T-helper 9 cell (primary cell): Measurements from ENCODE around the gene SDK1.
"Not testable (repeated sequence)": the region's sequence is repeated elsewhere in the genome, so short reads cannot be mapped to it uniquely, and the experiment has no call there.

Source experiments
- DNase-seq: peaks from one replicate; pipeline ENCODE4 v3.0.0-alpha.2; 2020

Gene SDK1

GRCh38 chr7:3928727-3929515 is 627.9 kb downstream of the SDK1 start:
- DNase-seq: no peak

GRCh38 chr7:3931843-3932242 is 630.8 kb downstream of the SDK1 start:
- no peak for DNase-seq

- DNase-seq: no peak
Observed at GRCh38 chr7:3937146-3937545, 636.1 kb downstream of the SDK1 start.

- no peak for DNase-seq
Observed at GRCh38 chr7:3937605-3938004, 636.6 kb downstream of the SDK1 start.

GRCh38 chr7:3941706-3942105 is 640.7 kb downstream of the SDK1 start:
- DNase-seq: not testable (repeated sequence)

GRCh38 chr7:3942276-3942675 is 641.2 kb downstream of the SDK1 start:
- no peak for DNase-seq

GRCh38 chr7:3942816-3943745 is 642.0 kb downstream of the SDK1 start:
- DNase-seq: no peak

- DNase-seq: no peak
Observed at GRCh38 chr7:3943779-3944520, 642.9 kb downstream of the SDK1 start.

- DNase-seq: no peak
Observed at GRCh38 chr7:3949242-3949640, 648.2 kb downstream of the SDK1 start.

- no peak for DNase-seq
Observed at GRCh38 chr7:3950249-3950648, 649.2 kb downstream of the SDK1 start.

GRCh38 chr7:3951316-3952055 is 650.4 kb downstream of the SDK1 start:
- DNase-seq: no peak

GRCh38 chr7:3953133-3953532 is 652.1 kb downstream of the SDK1 start:
- no peak for DNase-seq

- DNase-seq: no peak
Observed at GRCh38 chr7:3953946-3954345, 652.9 kb downstream of the SDK1 start.

GRCh38 chr7:3955026-3955425 is 654.0 kb downstream of the SDK1 start:
- DNase-seq: no peak

- no peak for DNase-seq
Observed at GRCh38 chr7:3955751-3956696, 655.0 kb downstream of the SDK1 start.

GRCh38 chr7:3956949-3957348 is 655.9 kb downstream of the SDK1 start:
- DNase-seq: no peak

- DNase-seq: no peak
Observed at GRCh38 chr7:3957472-3958108, 656.5 kb downstream of the SDK1 start.

GRCh38 chr7:3958109-3958483 is 657.0 kb downstream of the SDK1 start:
- DNase-seq: no peak

- no peak for DNase-seq
Observed at GRCh38 chr7:3959364-3959763, 658.3 kb downstream of the SDK1 start.

- DNase-seq: no peak
Observed at GRCh38 chr7:3960050-3960763, 659.2 kb downstream of the SDK1 start.
